Stomach (tissue), 4 donors: ENCODE measurements around the gene KCNAB2.

Source experiments
- CTCF ChIP-seq, 7 experiments: fragments of 450-650 bp in 4 of 7; fragments of 200-600 bp in 3 of 7; sonication (generic) in 3 of 7; IDR thresholded peaks; one replicate each; pipeline ENCODE4 v1.5.1; 2016 to 2019; ENCODE audit warnings: antibody characterized with exemption in 7 of 7, control low read depth in 2 of 7, mild to moderate bottlenecking in 1 of 7
- EP300 ChIP-seq: sonication (generic); formaldehyde crosslinking; IDR thresholded peaks from one replicate; pipeline ENCODE4 v1.6.1; 2017; ENCODE audit warnings: antibody characterized with exemption
- POLR2A ChIP-seq, 4 donors: fragments of 450-650 bp; IDR thresholded peaks; one replicate each; pipeline ENCODE4 v1.6.1; 2016; ENCODE audit warnings: antibody characterized with exemption in 4 of 4, control low read depth in 2 of 4, mild to moderate bottlenecking in 1 of 4, moderate library complexity in 1 of 4
- POLR2AphosphoS5 ChIP-seq, 3 donors: sonication (generic); formaldehyde crosslinking; IDR thresholded peaks; one replicate each; pipeline ENCODE4 v1.6.1; 2016; ENCODE audit warnings: antibody characterized with exemption in 3 of 3

- TF ChIP-seq CTCF (IDR thresholded peaks at IDR 0.05) (no peak), POLR2A (IDR thresholded peaks at IDR 0.05) (no peak), POLR2AphosphoS5 (IDR thresholded peaks at IDR 0.05) (no peak), EP300 (no peak)
These were observed 52.1 kb downstream of the KCNAB2 start for GRCh38 chr1:6097824-6098223.
